ENCODE data around the gene MRPL43. TPM values are rescaled to one million over a fixed set of nuclear protein-coding genes. Genes with fewer than 3 reads are reported as not detected.

MRPL43 gene
- total and polyA plus RNA-seq, 9 donors: 56.6 to 126 (median 83.3) TPM

DNA sequence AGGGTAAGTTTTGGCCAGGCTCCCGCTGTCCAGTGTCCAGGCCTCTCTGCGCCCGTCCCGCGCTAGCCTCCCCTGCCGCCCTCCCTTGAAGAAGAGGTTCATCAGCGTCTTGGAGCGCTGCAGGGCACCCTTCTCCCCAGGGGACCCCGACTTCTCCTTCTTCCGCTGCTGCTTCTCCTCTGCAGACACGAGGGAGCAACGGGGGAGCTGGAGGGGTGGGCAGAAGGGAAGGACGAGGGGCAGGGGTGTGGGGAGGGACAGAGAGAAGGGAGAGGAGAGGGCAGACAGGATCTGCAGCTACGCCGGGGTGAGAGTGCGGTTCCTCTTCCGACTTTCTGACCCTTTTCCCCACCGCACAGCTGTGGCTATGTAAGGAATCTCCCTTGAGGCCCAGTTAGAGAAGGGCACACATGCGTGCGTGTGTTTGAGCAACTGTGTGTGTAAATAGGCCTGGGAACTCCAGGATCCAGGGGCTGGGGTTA lies 30.9 kb upstream of the MRPL43 start:
- intact Hi-C loops (cut with DNase I): no loop called here
- Histone ChIP-seq H3K4me3 (no peak overlapping the region), H3K9me3 (no peaks in the 10 kb centered on the region), H3K36me3 (no peaks in the 10 kb centered on the region), H3K4me1 (ENCODE audit: insufficient read depth) (peaks cover 1% of the 10 kb centered on the region), H3K27ac (no peak overlapping the region), H3K27me3 (no peaks in the 10 kb centered on the region)
- DNase-seq: no peak
- TF ChIP-seq, protein P1, sequence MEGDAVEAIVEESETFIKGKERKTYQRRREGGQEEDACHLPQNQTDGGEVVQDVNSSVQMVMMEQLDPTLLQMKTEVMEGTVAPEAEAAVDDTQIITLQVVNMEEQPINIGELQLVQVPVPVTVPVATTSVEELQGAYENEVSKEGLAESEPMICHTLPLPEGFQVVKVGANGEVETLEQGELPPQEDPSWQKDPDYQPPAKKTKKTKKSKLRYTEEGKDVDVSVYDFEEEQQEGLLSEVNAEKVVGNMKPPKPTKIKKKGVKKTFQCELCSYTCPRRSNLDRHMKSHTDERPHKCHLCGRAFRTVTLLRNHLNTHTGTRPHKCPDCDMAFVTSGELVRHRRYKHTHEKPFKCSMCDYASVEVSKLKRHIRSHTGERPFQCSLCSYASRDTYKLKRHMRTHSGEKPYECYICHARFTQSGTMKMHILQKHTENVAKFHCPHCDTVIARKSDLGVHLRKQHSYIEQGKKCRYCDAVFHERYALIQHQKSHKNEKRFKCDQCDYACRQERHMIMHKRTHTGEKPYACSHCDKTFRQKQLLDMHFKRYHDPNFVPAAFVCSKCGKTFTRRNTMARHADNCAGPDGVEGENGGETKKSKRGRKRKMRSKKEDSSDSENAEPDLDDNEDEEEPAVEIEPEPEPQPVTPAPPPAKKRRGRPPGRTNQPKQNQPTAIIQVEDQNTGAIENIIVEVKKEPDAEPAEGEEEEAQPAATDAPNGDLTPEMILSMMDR (IDR thresholded peaks at IDR 0.05): no peak
- TF ChIP-seq POLR2A (IDR thresholded peaks at IDR 0.05) (no peak), EP300 (IDR thresholded peaks at IDR 0.05) (no peak)
- WGBS, 3 donors: 55 to 66% (median 65%) methylated on average over 20 of the region's 20 CpGs

DNA sequence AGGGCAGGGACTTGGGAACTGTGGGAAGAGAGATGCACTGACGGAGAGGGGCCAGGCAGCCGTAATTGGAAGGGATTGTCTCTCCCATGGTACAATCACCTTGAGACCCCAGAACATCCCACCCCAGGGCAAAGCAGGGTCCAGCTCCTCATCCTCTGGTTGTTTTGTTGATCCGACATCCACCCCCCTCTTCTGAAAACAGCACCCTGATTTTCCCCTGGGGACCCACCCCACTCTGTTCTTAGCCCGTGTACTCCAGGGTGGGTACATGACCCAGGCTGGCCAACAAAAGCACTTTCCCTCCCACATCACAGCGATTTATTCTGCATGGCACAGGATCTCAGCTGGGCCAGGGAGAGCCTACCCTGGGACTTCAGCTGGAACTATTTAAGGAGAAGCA lies 29.5 kb upstream of the MRPL43 start:
- no peak for DNase-seq
- Histone ChIP-seq H3K4me1 (ENCODE audit: insufficient read depth) (peaks cover 3% of the 10 kb centered on the region), H3K9me3 (no peaks in the 10 kb centered on the region), H3K27me3 (no peaks in the 10 kb centered on the region), H3K36me3 (no peaks in the 10 kb centered on the region), H3K4me3 (no peak overlapping the region), H3K27ac (no peak overlapping the region)
- WGBS, 3 donors: 60 to 79% (median 71%) methylated on average over 5 of the region's 5 CpGs
- intact Hi-C loops (cut with DNase I): no loop called here
- no peak for TF ChIP-seq EP300 (IDR thresholded peaks at IDR 0.05)
- TF ChIP-seq POLR2A (IDR thresholded peaks at IDR 0.05): no peak

DNA sequence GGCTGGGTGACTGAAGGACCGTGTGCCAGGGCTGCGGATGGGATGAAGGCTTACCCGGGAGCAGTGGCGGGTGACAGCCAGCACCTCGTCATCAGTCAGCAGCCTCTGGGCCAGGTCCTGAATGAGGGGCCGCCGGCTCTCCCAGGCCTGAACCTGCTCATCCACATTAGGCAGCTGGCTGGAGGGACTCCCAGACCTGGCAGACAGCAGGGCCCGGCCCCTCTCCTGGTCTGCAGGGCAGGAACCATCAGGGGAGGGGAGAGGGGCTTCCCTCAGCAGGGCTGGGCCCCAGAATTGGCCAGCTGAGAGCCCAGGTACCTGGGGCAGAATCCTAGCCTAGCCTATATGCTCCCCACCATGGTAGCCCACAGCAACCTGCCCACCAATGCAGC lies 28.3 kb upstream of the MRPL43 start:
- TF ChIP-seq, protein P1 (IDR thresholded peaks at IDR 0.05): no peak
- TF ChIP-seq POLR2A (IDR thresholded peaks at IDR 0.05) (no peak), EP300 (IDR thresholded peaks at IDR 0.05) (no peak)
- no peak for DNase-seq
- H3K36me3 ChIP-seq: no peaks in the 10 kb centered on the region
- intact Hi-C loops (cut with DNase I): no loop called here
- no peak overlapping the region for H3K4me3 ChIP-seq
- no peaks in the 10 kb centered on the region for H3K9me3 ChIP-seq
- no peaks in the 10 kb centered on the region for H3K27me3 ChIP-seq
- H3K4me1 ChIP-seq (ENCODE audit: insufficient read depth): peaks cover 3% of the 10 kb centered on the region
- no peak overlapping the region for H3K27ac ChIP-seq
- WGBS, 3 donors: 85 to 86% (median 85%) methylated on average over 8 of the region's 8 CpGs

- 30 to 44% (median 37%) methylated on average over 7 of the region's 7 CpGs for WGBS, 3 donors
- Histone ChIP-seq H3K4me1 (ENCODE audit: insufficient read depth) (peaks cover 3% of the 10 kb centered on the region), H3K27ac (no peak overlapping the region), H3K9me3 (no peaks in the 10 kb centered on the region), H3K4me3 (no peak overlapping the region), H3K36me3 (no peaks in the 10 kb centered on the region), H3K27me3 (no peaks in the 10 kb centered on the region)
- no peak for DNase-seq
- intact Hi-C loops (cut with DNase I): no loop called here
- TF ChIP-seq EP300 (IDR thresholded peaks at IDR 0.05) (no peak), POLR2A (IDR thresholded peaks at IDR 0.05) (no peak)
- TF ChIP-seq, protein P1 (IDR thresholded peaks at IDR 0.05): no peak
Observed at GRCh38 chr10:101014966-101015581, 27.8 kb upstream of the MRPL43 start.

DNA sequence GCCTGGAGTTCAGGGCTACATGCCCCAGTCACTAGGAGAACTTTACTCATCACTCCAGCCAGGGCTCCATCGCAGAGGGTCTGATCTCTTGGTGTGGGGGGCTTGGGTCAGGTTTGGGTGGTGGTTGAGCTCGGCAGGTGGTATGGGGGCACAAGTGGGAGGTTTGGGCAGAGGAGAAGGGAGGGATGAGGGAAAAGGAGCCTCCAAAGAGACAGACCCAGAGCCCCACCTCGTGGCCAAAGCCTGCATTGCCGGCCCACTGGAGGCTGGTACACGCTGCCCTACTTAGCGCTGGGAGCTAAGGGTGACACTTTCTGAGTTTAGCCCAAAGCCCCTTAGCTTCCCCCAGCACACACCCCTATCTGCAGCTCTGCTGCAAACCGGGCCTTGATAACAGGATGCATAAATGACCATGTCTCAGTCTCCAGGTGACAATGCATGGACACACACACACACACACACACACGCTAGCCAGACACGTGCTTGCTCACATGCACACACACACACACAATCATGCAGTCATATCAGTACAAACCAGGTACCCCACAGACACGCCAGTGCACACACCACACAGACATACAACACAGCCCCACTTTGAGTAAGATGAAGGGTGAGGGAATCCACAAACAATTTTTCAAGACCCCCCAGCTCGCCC lies 27.1 kb upstream of the MRPL43 start:
- peaks cover 3% of the 10 kb centered on the region for H3K4me1 ChIP-seq (ENCODE audit: insufficient read depth)
- no peak overlapping the region for H3K27ac ChIP-seq
- H3K9me3 ChIP-seq: no peaks in the 10 kb centered on the region
- peak; percentile 68 to 91 (median 87) for DNase-seq
- intact Hi-C loops (cut with DNase I): no loop called here
- H3K36me3 ChIP-seq: no peaks in the 10 kb centered on the region
- H3K27me3 ChIP-seq: no peaks in the 10 kb centered on the region
- no peak for TF ChIP-seq EP300 (IDR thresholded peaks at IDR 0.05)
- no peak for TF ChIP-seq POLR2A (IDR thresholded peaks at IDR 0.05)
- TF ChIP-seq, protein P1 (IDR thresholded peaks at IDR 0.05): peak; percentile 67 to 87 (median 82)
- H3K4me3 ChIP-seq: no peak overlapping the region
- WGBS, 3 donors: 16 to 19% (median 16%) methylated on average over 10 to 11 of the region's 11 CpGs

Data from ovary (tissue), 9 donors.